Panc1 (cell line): ENCODE results near the gene FXYD4. TPM values are rescaled to one million over a fixed set of nuclear protein-coding genes. Genes with fewer than 3 reads are reported as not detected.

Experiments
- ATAC-seq: fragments of 200-7000 bp; cut with Tn5 transposase; 2 replicates; pipeline ENCODE4 v1.9.1; 2020; ENCODE audit warnings: mild to moderate bottlenecking, moderate library complexity
- BruUV-seq: library from RNA; stranded (reverse); fragments of 400-500 nt; replicated peaks from 2 replicates; lab custom pipeline; 2021; lab: Mats Ljungman, UMichigan
- CTCF ChIA-PET: fragments of 300-600 bp; sonication (Branson Sonifier 250); formaldehyde crosslinking; loops from one replicate; lab custom pipeline; 2022; ENCODE audit warnings: antibody characterized with exemption; lab: Charles Lee
- POLR2A ChIA-PET: fragments of 300-600 bp; sonication (Branson Sonifier 250); formaldehyde crosslinking; loops from one replicate; lab custom pipeline; 2022; ENCODE audit warnings: antibody characterized with exemption; lab: Charles Lee
- DNase-seq: peaks from one replicate; pipeline ENCODE4 v3.0.0-alpha.2; 2010; ENCODE audit warnings: low read depth, low spot score
- H3K27ac ChIP-seq: 2 replicates; pipeline ENCODE4 v1.5.1; 2011; ENCODE audit warnings: mild to moderate bottlenecking, low read length, inconsistent platforms
- H3K27me3 ChIP-seq: fragments of 200-500 bp; sonication (Bioruptor generic); 2 replicates; pipeline ENCODE4 v1.6.0; 2014; ENCODE audit warnings: low read length, inconsistent platforms; ENCODE audit not compliant: control insufficient read depth, insufficient read depth
- H3K36me3 ChIP-seq: fragments of 200-500 bp; sonication (Bioruptor generic); 2 replicates; pipeline ENCODE4 v1.5.1; 2014; ENCODE audit warnings: inconsistent platforms, mild to moderate bottlenecking, low read length, moderate library complexity; ENCODE audit not compliant: control insufficient read depth, insufficient read depth
- H3K4me1 ChIP-seq: 2 replicates; pipeline ENCODE4 v1.5.1; 2011; ENCODE audit warnings: inconsistent platforms, mild to moderate bottlenecking, low read length, moderate library complexity; ENCODE audit not compliant: control insufficient read depth, insufficient read depth
- H3K4me3 ChIP-seq, 2 experiments: 2 replicates each; pipeline ENCODE4 v1.5.1; 2011 to 2012; ENCODE audit warnings: low read depth in 2 of 2, low read length in 2 of 2, mild to moderate bottlenecking in 2 of 2, inconsistent platforms in 1 of 2, moderate library complexity in 1 of 2
- H3K9me3 ChIP-seq: fragments of 200-500 bp; sonication (Bioruptor generic); 2 replicates; pipeline ENCODE4 v1.5.1; 2014; ENCODE audit warnings: low read depth, mild to moderate bottlenecking, inconsistent platforms, low read length, moderate library complexity; ENCODE audit not compliant: control insufficient read depth, insufficient read depth
- CTCF ChIP-seq: fragments of 450-650 bp; IDR thresholded peaks from 2 replicates; pipeline ENCODE4 v1.5.1; 2017; ENCODE audit warnings: mild to moderate bottlenecking
- POLR2AphosphoS5 ChIP-seq: IDR thresholded peaks from 2 replicates; pipeline ENCODE4 v1.6.1; 2012; ENCODE audit warnings: mild to moderate bottlenecking, low read depth, low read length, moderate library complexity
- REST ChIP-seq, 2 experiments: IDR thresholded peaks; 2 replicates each; pipeline ENCODE4 v1.6.1; 2011 to 2012; ENCODE audit warnings: low read depth in 2 of 2, control low read depth in 1 of 2, low read length in 1 of 2, mild to moderate bottlenecking in 1 of 2, moderate library complexity in 1 of 2; ENCODE audit not compliant: insufficient read depth in 1 of 2
- SIN3A ChIP-seq: IDR thresholded peaks from 2 replicates; pipeline ENCODE4 v1.6.1; 2012; ENCODE audit warnings: low read depth, mild to moderate bottlenecking, low read length, moderate library complexity, borderline replicate concordance; ENCODE audit not compliant: insufficient read depth
- TCF7L2 ChIP-seq: IDR thresholded peaks from 2 replicates; pipeline ENCODE4 v1.6.1; 2011; ENCODE audit warnings: mild to moderate bottlenecking, low read depth, low read length, inconsistent platforms
- in situ Hi-C: cut with HindIII; loops from 2 replicates; pipeline ENCODE4 v1.10.0; 2016; ENCODE audit warnings: low sequenced_read_pairs, low pct_unique_long_range_greater_than_20kb
- intact Hi-C: fragments of 100-400 bp; cut with micrococcal nuclease; formaldehyde crosslinking; loops from one replicate; pipeline ENCODE4 v1.10.0; 2022; ENCODE audit not compliant: unreplicated experiment
- total RNA-seq: library from RNA; stranded (reverse); gene quantifications from one replicate; pipeline ENCODE4 v1.2.1, GENCODE V29; 2021; ENCODE audit not compliant: unreplicated experiment

Gene FXYD4
- total RNA-seq, 1 experiment from 2014 or later: not detected

- CTCF ChIA-PET: interaction anchor here (0.6 kb wide), 1 partner anchor 22 kb away, joined by 3 read pairs; no protein-coding TSS in a partner anchor
- no peak for ATAC-seq
- intact Hi-C loops: no loop called here
Measured at GRCh38 chr10:43401627-43402026, 30.2 kb downstream of the FXYD4 start.

GRCh38 chr10:43402176-43402575, 30.7 kb downstream of the FXYD4 start:
- Histone ChIP-seq H3K4me3 (no peak overlapping the region), H3K36me3 (peaks cover 9% of the 10 kb centered on the region), H3K4me1 (peaks cover 57% of the 10 kb centered on the region), H3K9me3 (no peaks in the 10 kb centered on the region), H3K27me3 (no peaks in the 10 kb centered on the region), H3K27ac (peak overlapping the region; percentile 76)
- ATAC-seq (no peak), DNase-seq (no peak)
- intact Hi-C loops (no loop called here), in situ Hi-C loops (no loop called here)
- TF ChIP-seq TCF7L2 (no peak), CTCF (no peak), REST (IDR thresholded peaks at IDR 0.05; ENCODE audit: insufficient read depth in 1 of 2, low read depth in 2 of 2, low read length in 1 of 2) (no peak), POLR2AphosphoS5 (no peak; the same call in 1 of the 2 replicates), SIN3A (no peak)
- ChIA-PET CTCF (no interaction called here), POLR2A (no interaction called here)
- no TSS peak for BruUV-seq

More at GRCh38 chr10:43401627-43402026, 30.2 kb downstream of the FXYD4 start:
- no peak for DNase-seq
- no TSS peak for BruUV-seq
- TF ChIP-seq TCF7L2: no peak
- no peak for TF ChIP-seq POLR2AphosphoS5
- no peak for TF ChIP-seq REST (IDR thresholded peaks at IDR 0.05; ENCODE audit: insufficient read depth in 1 of 2, low read depth in 2 of 2, low read length in 1 of 2)
- TF ChIP-seq SIN3A: no peak
- no peak for TF ChIP-seq CTCF
- H3K4me1 ChIP-seq: peaks cover 57% of the 10 kb centered on the region
- H3K27me3 ChIP-seq: no peaks in the 10 kb centered on the region
- peak overlapping the region in 1 of 2 experiments; percentile 9; a peak in 1 of 4 replicates for H3K4me3 ChIP-seq
- in situ Hi-C loops: no loop called here
- H3K36me3 ChIP-seq: peaks cover 5% of the 10 kb centered on the region
- H3K9me3 ChIP-seq: no peaks in the 10 kb centered on the region
- POLR2A ChIA-PET: no interaction called here
- H3K27ac ChIP-seq: peak overlapping the region; percentile 76
